ENCODE measurements around the gene VDAC2.

- TF ChIP-seq CTCF (conservative IDR thresholded peaks at IDR 0.05; ENCODE audit: low read depth in 2 of 2) (peak; percentile 94 to 98), POLR2AphosphoS5 (IDR thresholded peaks at IDR 0.05; ENCODE audit: low read depth) (no peak)
Measured at GRCh38 chr10:75230600-75231038, 20.0 kb downstream of the VDAC2 start.

Measured in GM23338 (cell line).